GM12878 (cell line): ENCODE measurements around the gene NR6A1. TPM values are rescaled to one million over a fixed set of nuclear protein-coding genes. Genes with fewer than 3 reads are reported as not detected.

Source experiments
- ATAC-seq: fragments of 200-7000 bp; cut with Tn5 transposase; 3 replicates; pipeline ENCODE4 v1.9.1; 2020; ENCODE audit warnings: mild to moderate bottlenecking, moderate library complexity
- BruUV-seq: library from RNA; stranded (reverse); fragments of 400-500 nt; replicated peaks from 2 replicates; lab custom pipeline; 2021; lab: Mats Ljungman, UMichigan
- CTCF ChIA-PET: fragments of 300-600 bp; sonication (Branson Sonifier 250); formaldehyde crosslinking; extraction: SDS; loops from one replicate; lab custom pipeline; 2021; ENCODE audit warnings: inconsistent platforms; lab: Yijun Ruan, JAX
- POLR2A ChIA-PET: fragments of 350-600 bp; formaldehyde crosslinking; extraction: SDS; loops from one replicate; lab custom pipeline; 2021; ENCODE audit warnings: inconsistent platforms; lab: Charles Lee
- RAD21 ChIA-PET: fragments of 300-600 bp; sonication (Branson Sonifier 250); formaldehyde crosslinking; loops from one replicate; lab custom pipeline; 2023; ENCODE audit warnings: antibody characterized with exemption; ENCODE audit not compliant: unreplicated experiment; lab: Charles Lee
- SMC1A ChIA-PET: fragments of 300-600 bp; sonication (Branson Sonifier 250); formaldehyde crosslinking; loops from one replicate; lab custom pipeline; 2023; ENCODE audit not compliant: unreplicated experiment, uncharacterized antibody; lab: Charles Lee
- DNase-seq: peaks from one replicate; pipeline ENCODE4 v3.0.0-alpha.2; 2011; ENCODE audit warnings: low read depth, low spot score
- FAIRE-seq: peaks from 3 replicates; lab custom pipeline; 2011; peaks lifted over from hg19 to GRCh38; lab: Jason Lieb, UNC
- H2AFZ ChIP-seq: 2 replicates; pipeline ENCODE4 v1.6.0; 2011; ENCODE audit warnings: low read depth, low read length, control low read depth; ENCODE audit not compliant: control insufficient read depth
- H3K27ac ChIP-seq: 2 replicates; pipeline ENCODE4 v1.5.1; 2011; ENCODE audit warnings: control low read depth; ENCODE audit not compliant: control insufficient read depth, insufficient read depth
- H3K27me3 ChIP-seq, 2 experiments: replicated peaks in 1 of 2; 2 replicates each; pipeline versions ENCODE4 v1.6.0 to v1.6.1; 2011; ENCODE audit warnings: low read length in 1 of 2; ENCODE audit not compliant: control insufficient read depth in 2 of 2, insufficient read depth in 2 of 2
- H3K36me3 ChIP-seq, 2 experiments: 2 replicates each; pipeline ENCODE4 v1.5.1; 2011; ENCODE audit warnings: low read length in 1 of 2; ENCODE audit not compliant: control insufficient read depth in 2 of 2, insufficient read depth in 2 of 2
- H3K4me1 ChIP-seq: 2 replicates; pipeline ENCODE4 v1.6.1; 2011; ENCODE audit warnings: mild to moderate bottlenecking, low read length, moderate library complexity, mixed read lengths; ENCODE audit not compliant: control insufficient read depth, insufficient read depth
- H3K4me2 ChIP-seq: 2 replicates; pipeline ENCODE4 v1.6.0; 2011; ENCODE audit warnings: control low read depth; ENCODE audit not compliant: control insufficient read depth, insufficient read depth
- H3K4me3 ChIP-seq: fragments of 200-600 bp; sonication (generic); 2 replicates; pipeline ENCODE4 v1.5.1; 2016
- H3K79me2 ChIP-seq: 2 replicates; pipeline ENCODE4 v1.6.0; 2011; ENCODE audit warnings: low read length; ENCODE audit not compliant: control insufficient read depth, insufficient read depth
- H3K9ac ChIP-seq: 2 replicates; pipeline ENCODE4 v1.8.0; 2011; ENCODE audit warnings: low read length, control low read depth, mixed read lengths; ENCODE audit not compliant: control insufficient read depth, insufficient read depth
- H3K9me3 ChIP-seq: replicated peaks from 3 replicates; pipeline ENCODE4 v1.5.1; 2011; ENCODE audit warnings: mild to moderate bottlenecking, low read length; ENCODE audit not compliant: control insufficient read depth, insufficient read depth
- H4K20me1 ChIP-seq: 2 replicates; pipeline ENCODE4 v1.6.0; 2011; ENCODE audit not compliant: control insufficient read depth, insufficient read depth
- SIN3A ChIP-seq: IDR thresholded peaks from 2 replicates; pipeline ENCODE4 v1.6.1; 2012; ENCODE audit warnings: low read depth, low read length, improper control_type of control experiment
- WGBS: methylation state at CpG from one replicate; pipeline ENCODE4 v1.1.6; 2016; ENCODE audit warnings: low lambda C conversion rate; ENCODE audit not compliant: insufficient replicate concordance, insufficient coverage; ENCODE audit errors: missing lambda C conversion rate; 5-methylcytosine and 5-hydroxymethylcytosine counted together
- in situ Hi-C: fragments of 300-500 bp; cut with MboI; formaldehyde crosslinking; loops from 9 replicates; pipeline ENCODE4 v1.14.3; 2018; ENCODE audit warnings: mixed read lengths
- intact Hi-C: fragments of 100-400 bp; cut with micrococcal nuclease; formaldehyde crosslinking; loops from one replicate; pipeline ENCODE4 v1.14.2; 2022; ENCODE audit not compliant: unreplicated experiment
- polyA plus RNA-seq, 11 experiments: library from polyadenylated mRNA; depleted of rRNA in 4 of 11; unstranded in 6 of 11; stranded (reverse) in 5 of 11; fragments of >200 nt; fragmentation: Nextera tagmentation in 4 of 11; fragmentation: Illumina TruSeq in 1 of 11; extraction: Ambion mirVana in 4 of 11; extraction: Trizol in 1 of 11; gene quantifications; 1 replicate in 1 of 11; 2 replicates in 10 of 11; pipeline versions ENCODE4 v1.2.1 to v1.2.3, GENCODE V29; 2011 to 2016; ENCODE audit warnings: inconsistent platforms in 2 of 11, missing spikeins in 2 of 11, low read depth in 1 of 11
- total RNA-seq, 4 experiments: library from RNA; depleted of rRNA in 3 of 4; stranded (reverse); fragments of >200 nt in 3 of 4; fragmentation: Illumina TruSeq in 1 of 4; extraction: Trizol in 1 of 4; gene quantifications; 2 replicates each; pipeline versions ENCODE4 v1.2.1 to v1.2.3, GENCODE V29; 2013 to 2021
- TF ChIP-seq, protein P1 (sequence below): IDR thresholded peaks from 2 replicates; pipeline ENCODE4 v1.6.1; 2012; ENCODE audit warnings: improper control_type of control experiment, low read depth, low read length; ENCODE audit not compliant: insufficient replicate concordance

Gene NR6A1
- total and polyA plus RNA-seq, 10 of the 15 experiments (the other 5 are each of a cell fraction or from before 2014, with no cell fraction given): 1.2 to 9.2 (median 4.6) TPM

DNA sequence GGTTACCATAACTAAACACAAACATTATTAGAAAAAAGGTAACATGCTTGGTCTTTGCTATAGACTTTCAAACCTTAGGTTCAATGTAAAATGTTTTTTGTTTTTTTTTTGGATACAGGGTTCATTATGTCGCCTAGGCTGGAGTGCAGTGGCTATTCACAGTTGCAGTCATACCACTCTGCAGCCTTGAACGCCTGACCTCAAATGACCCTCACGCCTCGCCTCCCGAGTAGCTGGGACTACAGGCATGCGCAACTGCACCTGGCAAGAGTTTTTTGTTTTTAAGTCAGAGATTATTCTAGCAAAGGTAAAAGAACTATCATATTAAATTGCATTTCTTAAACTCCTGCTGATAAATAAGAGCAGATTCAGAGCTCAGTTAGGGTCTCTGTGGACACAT, 208.8 kb downstream of the NR6A1 start:
- no peaks in the 10 kb centered on the region for H3K4me1 ChIP-seq
- no peaks in the 10 kb centered on the region for H3K36me3 ChIP-seq
- H3K27ac ChIP-seq: no peak overlapping the region
- no peak overlapping the region for H3K4me2 ChIP-seq
- FAIRE-seq (no peak), ATAC-seq (no peak), DNase-seq (no peak)
- no peaks in the 10 kb centered on the region for H4K20me1 ChIP-seq
- BruUV-seq: no TSS peak
- no peak overlapping the region for H2AFZ ChIP-seq
- no peak overlapping the region for H3K4me3 ChIP-seq
- in situ Hi-C loops (no loop called here), intact Hi-C loops (no loop called here)
- no peak for TF ChIP-seq SIN3A
- TF ChIP-seq, protein P1, sequence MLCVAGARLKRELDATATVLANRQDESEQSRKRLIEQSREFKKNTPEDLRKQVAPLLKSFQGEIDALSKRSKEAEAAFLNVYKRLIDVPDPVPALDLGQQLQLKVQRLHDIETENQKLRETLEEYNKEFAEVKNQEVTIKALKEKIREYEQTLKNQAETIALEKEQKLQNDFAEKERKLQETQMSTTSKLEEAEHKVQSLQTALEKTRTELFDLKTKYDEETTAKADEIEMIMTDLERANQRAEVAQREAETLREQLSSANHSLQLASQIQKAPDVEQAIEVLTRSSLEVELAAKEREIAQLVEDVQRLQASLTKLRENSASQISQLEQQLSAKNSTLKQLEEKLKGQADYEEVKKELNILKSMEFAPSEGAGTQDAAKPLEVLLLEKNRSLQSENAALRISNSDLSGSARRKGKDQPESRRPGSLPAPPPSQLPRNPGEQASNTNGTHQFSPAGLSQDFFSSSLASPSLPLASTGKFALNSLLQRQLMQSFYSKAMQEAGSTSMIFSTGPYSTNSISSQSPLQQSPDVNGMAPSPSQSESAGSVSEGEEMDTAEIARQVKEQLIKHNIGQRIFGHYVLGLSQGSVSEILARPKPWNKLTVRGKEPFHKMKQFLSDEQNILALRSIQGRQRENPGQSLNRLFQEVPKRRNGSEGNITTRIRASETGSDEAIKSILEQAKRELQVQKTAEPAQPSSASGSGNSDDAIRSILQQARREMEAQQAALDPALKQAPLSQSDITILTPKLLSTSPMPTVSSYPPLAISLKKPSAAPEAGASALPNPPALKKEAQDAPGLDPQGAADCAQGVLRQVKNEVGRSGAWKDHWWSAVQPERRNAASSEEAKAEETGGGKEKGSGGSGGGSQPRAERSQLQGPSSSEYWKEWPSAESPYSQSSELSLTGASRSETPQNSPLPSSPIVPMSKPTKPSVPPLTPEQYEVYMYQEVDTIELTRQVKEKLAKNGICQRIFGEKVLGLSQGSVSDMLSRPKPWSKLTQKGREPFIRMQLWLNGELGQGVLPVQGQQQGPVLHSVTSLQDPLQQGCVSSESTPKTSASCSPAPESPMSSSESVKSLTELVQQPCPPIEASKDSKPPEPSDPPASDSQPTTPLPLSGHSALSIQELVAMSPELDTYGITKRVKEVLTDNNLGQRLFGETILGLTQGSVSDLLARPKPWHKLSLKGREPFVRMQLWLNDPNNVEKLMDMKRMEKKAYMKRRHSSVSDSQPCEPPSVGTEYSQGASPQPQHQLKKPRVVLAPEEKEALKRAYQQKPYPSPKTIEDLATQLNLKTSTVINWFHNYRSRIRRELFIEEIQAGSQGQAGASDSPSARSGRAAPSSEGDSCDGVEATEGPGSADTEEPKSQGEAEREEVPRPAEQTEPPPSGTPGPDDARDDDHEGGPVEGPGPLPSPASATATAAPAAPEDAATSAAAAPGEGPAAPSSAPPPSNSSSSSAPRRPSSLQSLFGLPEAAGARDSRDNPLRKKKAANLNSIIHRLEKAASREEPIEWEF: no peak
- 100% methylated on average over 6 of the region's 6 CpGs for WGBS
- RAD21 ChIA-PET: interaction anchor here (1.8 kb wide), 1 partner anchor 201 kb away, joined by 5 read pairs; no protein-coding TSS in a partner anchor
- SMC1A ChIA-PET: interaction anchor here (0.9 to 2.0 kb wide), 4 partner anchors 10 to 39 kb away, joined by 3 to 6 read pairs (median 3); no protein-coding TSS in a partner anchor
- no peaks in the 10 kb centered on the region for H3K79me2 ChIP-seq
- CTCF ChIA-PET: interaction anchor here (0.6 kb wide), 1 partner anchor 11 kb away, joined by 4 read pairs; no protein-coding TSS in a partner anchor
- no peak overlapping the region for H3K9ac ChIP-seq
- no peaks in the 10 kb centered on the region for H3K9me3 ChIP-seq
- no peaks in the 10 kb centered on the region for H3K27me3 ChIP-seq
- POLR2A ChIA-PET: no interaction called here
